Measurements from ENCODE around the gene VPS13D. TPM values are rescaled to one million over a fixed set of nuclear protein-coding genes. Genes with fewer than 3 reads are reported as not detected.

Gene VPS13D
- total RNA-seq, 1 experiment from 2014 or later, result 30.7 TPM

DNA sequence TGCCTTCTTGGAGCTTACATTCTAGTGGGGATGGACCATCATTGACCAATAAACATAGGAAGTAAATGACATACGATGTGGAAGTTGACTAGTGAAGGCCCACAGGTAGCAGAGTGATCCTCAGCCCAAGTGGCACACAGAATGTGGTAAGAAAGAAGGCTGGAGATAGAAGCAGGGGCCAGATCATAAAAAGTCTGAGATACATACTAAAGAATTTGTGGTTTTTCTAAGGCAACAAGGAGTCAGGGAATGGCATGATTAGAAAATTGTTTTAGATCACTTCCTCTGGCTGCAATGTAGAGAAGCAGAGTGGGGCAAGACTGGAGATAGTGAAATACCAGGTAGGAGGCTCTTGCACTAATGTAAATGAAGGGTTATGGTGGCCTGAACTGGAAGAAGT lies 154.0 kb downstream of the VPS13D start:
- intact Hi-C loops (cut with micrococcal nuclease), result no loop called here
- Histone ChIP-seq H3K79me2 (ENCODE audit: low read length) (no peaks in the 10 kb centered on the region), H3K9ac (ENCODE audit: low read length) (no peak overlapping the region), H3K4me2 (ENCODE audit: low read length) (no peak overlapping the region), H3K4me3 (ENCODE audit: low read length) (no peak overlapping the region), H3K36me3 (ENCODE audit: low read depth, low read length) (peaks cover 42% of the 10 kb centered on the region), H2AFZ (ENCODE audit: low read length) (no peak overlapping the region), H3K9me2 (replicated peaks; ENCODE audit: low read length) (no peaks in the 10 kb centered on the region), H3K27ac (ENCODE audit: low read length) (peak overlapping the region; percentile 55), H3K27me3 (ENCODE audit: low read length) (no peaks in the 10 kb centered on the region), H4K20me1 (ENCODE audit: low read length) (no peaks in the 10 kb centered on the region), H3K4me1 (ENCODE audit: insufficient read depth, low read length) (peaks cover 69% of the 10 kb centered on the region), H3K9me3 (ENCODE audit: low read length) (peaks cover 10% of the 10 kb centered on the region), H3F3A (ENCODE audit: low read length, unreplicated experiment) (peaks cover 7% of the 10 kb centered on the region)
- ATAC-seq (no peak), DNase-seq (peak; percentile 64)
- ChIA-PET CTCF (no interaction called here), POLR2A (ENCODE audit: unreplicated experiment) (no interaction called here)
- BruUV-seq (replicated peaks), result no TSS peak
- TF ChIP-seq, protein P1, sequence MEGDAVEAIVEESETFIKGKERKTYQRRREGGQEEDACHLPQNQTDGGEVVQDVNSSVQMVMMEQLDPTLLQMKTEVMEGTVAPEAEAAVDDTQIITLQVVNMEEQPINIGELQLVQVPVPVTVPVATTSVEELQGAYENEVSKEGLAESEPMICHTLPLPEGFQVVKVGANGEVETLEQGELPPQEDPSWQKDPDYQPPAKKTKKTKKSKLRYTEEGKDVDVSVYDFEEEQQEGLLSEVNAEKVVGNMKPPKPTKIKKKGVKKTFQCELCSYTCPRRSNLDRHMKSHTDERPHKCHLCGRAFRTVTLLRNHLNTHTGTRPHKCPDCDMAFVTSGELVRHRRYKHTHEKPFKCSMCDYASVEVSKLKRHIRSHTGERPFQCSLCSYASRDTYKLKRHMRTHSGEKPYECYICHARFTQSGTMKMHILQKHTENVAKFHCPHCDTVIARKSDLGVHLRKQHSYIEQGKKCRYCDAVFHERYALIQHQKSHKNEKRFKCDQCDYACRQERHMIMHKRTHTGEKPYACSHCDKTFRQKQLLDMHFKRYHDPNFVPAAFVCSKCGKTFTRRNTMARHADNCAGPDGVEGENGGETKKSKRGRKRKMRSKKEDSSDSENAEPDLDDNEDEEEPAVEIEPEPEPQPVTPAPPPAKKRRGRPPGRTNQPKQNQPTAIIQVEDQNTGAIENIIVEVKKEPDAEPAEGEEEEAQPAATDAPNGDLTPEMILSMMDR (conservative IDR thresholded peaks at IDR 0.05; ENCODE audit: low read depth, low read length), result no peak
- no peak for TF ChIP-seq EZH2 (IDR thresholded peaks at IDR 0.05; ENCODE audit: low read length, unreplicated experiment)
- TF ChIP-seq EZH2phosphoT487 (IDR thresholded peaks at IDR 0.05; ENCODE audit: borderline replicate concordance, low read length), result no peak

DNA sequence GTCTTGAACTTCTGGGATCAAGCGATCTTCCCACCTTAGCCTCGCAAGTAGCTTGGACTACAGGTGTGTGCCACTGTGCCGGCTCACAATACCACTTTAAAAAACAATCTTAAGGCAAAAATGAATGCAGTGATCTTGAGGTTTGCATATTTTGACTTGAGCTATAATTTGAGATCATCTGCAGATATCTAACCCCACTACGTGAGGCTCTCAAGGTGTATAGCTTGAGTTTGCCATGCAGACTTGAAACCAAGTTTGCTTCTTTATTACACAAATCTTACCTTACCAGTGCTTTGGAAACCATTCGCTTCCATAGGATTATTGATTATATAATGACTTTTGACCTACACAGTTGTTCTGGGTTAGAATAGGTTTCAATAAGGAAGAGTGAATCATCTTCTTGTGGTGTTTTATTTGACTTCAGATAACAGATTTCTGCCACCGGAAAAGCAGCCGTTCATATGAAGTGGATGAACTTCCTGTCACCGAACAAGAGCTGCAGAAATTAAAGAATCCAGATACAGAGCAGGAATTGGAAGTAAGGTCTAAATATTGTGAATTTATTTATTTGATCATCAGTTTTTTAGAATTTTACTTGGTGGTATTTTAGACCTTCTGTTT lies 155.1 kb downstream of the VPS13D start:
- H4K20me1 ChIP-seq (ENCODE audit: low read length), result no peaks in the 10 kb centered on the region
- H2AFZ ChIP-seq (ENCODE audit: low read length), result no peak overlapping the region
- H3K4me1 ChIP-seq (ENCODE audit: insufficient read depth, low read length), result peaks cover 67% of the 10 kb centered on the region
- peaks cover 7% of the 10 kb centered on the region for H3F3A ChIP-seq (ENCODE audit: low read length, unreplicated experiment)
- H3K9me3 ChIP-seq (ENCODE audit: low read length), result peaks cover 10% of the 10 kb centered on the region
- no TSS peak for BruUV-seq (replicated peaks)
- TF ChIP-seq, protein P1 (conservative IDR thresholded peaks at IDR 0.05; ENCODE audit: low read depth, low read length), result no peak
- TF ChIP-seq EZH2phosphoT487 (IDR thresholded peaks at IDR 0.05; ENCODE audit: borderline replicate concordance, low read length) (no peak), EZH2 (IDR thresholded peaks at IDR 0.05; ENCODE audit: low read length, unreplicated experiment) (no peak)
- peak overlapping the region; percentile 73 for H3K27ac ChIP-seq (ENCODE audit: low read length)
- peaks cover 40% of the 10 kb centered on the region for H3K36me3 ChIP-seq (ENCODE audit: low read depth, low read length)
- ChIA-PET POLR2A (ENCODE audit: unreplicated experiment) (no interaction called here), CTCF (interaction anchor here (0.5 kb wide), 1 partner anchor 50 kb away, joined by 3 read pairs; no protein-coding TSS in a partner anchor)
- DNase-seq (peak; percentile 40), ATAC-seq (no peak)
- no peaks in the 10 kb centered on the region for H3K9me2 ChIP-seq (replicated peaks; ENCODE audit: low read length)
- H3K4me2 ChIP-seq (ENCODE audit: low read length), result peak overlapping the region; percentile 51
- H3K27me3 ChIP-seq (ENCODE audit: low read length), result no peaks in the 10 kb centered on the region
- intact Hi-C loops (cut with micrococcal nuclease), result no loop called here
- no peak overlapping the region for H3K9ac ChIP-seq (ENCODE audit: low read length)
- H3K79me2 ChIP-seq (ENCODE audit: low read length), result no peaks in the 10 kb centered on the region
- H3K4me3 ChIP-seq (ENCODE audit: low read length), result no peak overlapping the region

DNA sequence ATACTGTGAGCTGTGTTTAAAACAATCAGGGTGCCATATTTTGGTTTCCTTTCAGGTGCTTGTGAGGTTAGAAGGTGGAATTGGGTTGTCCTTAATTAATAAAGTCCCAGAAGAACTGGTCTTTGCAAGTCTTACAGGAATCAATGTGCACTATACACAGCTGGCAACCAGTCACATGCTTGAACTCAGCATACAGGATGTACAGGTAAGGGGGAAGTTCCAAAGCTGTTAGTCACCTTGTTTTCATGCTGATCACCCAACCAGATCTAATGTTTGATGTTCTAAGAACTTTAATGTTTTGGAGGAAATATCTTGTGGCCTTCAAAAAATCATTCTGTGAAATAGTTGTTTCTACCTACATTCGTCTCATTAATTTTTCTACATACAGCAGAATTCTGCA lies 156.3 kb downstream of the VPS13D start:
- no peaks in the 10 kb centered on the region for H3K9me2 ChIP-seq (replicated peaks; ENCODE audit: low read length)
- H3K4me3 ChIP-seq (ENCODE audit: low read length), result no peak overlapping the region
- peak overlapping the region; percentile 73 for H3K27ac ChIP-seq (ENCODE audit: low read length)
- ChIA-PET POLR2A (ENCODE audit: unreplicated experiment) (interaction anchor here (0.6 kb wide), 1 partner anchor 1239 kb away, joined by 9 read pairs; no protein-coding TSS in a partner anchor), CTCF (no interaction called here)
- BruUV-seq (replicated peaks), result no TSS peak
- no peak overlapping the region for H2AFZ ChIP-seq (ENCODE audit: low read length)
- ATAC-seq, result peak; percentile 59
- H4K20me1 ChIP-seq (ENCODE audit: low read length), result no peaks in the 10 kb centered on the region
- peak; percentile 90 for DNase-seq
- H3K36me3 ChIP-seq (ENCODE audit: low read depth, low read length), result peaks cover 40% of the 10 kb centered on the region
- no peaks in the 10 kb centered on the region for H3F3A ChIP-seq (ENCODE audit: low read length, unreplicated experiment)
- intact Hi-C loops (cut with micrococcal nuclease), result no loop called here
- H3K4me2 ChIP-seq (ENCODE audit: low read length), result peak overlapping the region; percentile 51
- no peaks in the 10 kb centered on the region for H3K79me2 ChIP-seq (ENCODE audit: low read length)
- TF ChIP-seq EZH2 (IDR thresholded peaks at IDR 0.05; ENCODE audit: low read length, unreplicated experiment) (no peak), EZH2phosphoT487 (IDR thresholded peaks at IDR 0.05; ENCODE audit: borderline replicate concordance, low read length) (no peak)
- TF ChIP-seq, protein P1 (conservative IDR thresholded peaks at IDR 0.05; ENCODE audit: low read depth, low read length), result no peak
- H3K27me3 ChIP-seq (ENCODE audit: low read length), result no peaks in the 10 kb centered on the region
- peaks cover 10% of the 10 kb centered on the region for H3K9me3 ChIP-seq (ENCODE audit: low read length)
- H3K9ac ChIP-seq (ENCODE audit: low read length), result peak overlapping the region; percentile 2; the same call in 1 of the 2 replicates
- H3K4me1 ChIP-seq (ENCODE audit: insufficient read depth, low read length), result peaks cover 56% of the 10 kb centered on the region

Data from PC-3 (cell line).